Stimulated activated naive CD8-positive, alpha-beta T cell treated with anti-CD3 and anti-CD28 coated beads, Interleukin-15, Interleukin-2, amounts not matched to agents 100 ng/mL and 50 ng/mL, for 24 hours (primary cell): Measurements from ENCODE around the gene CA12.
A peak's percentile ranks its signal among the peaks of the same experiment; 100 is the strongest.

ENCODE experiments used
- H3K27ac Mint-ChIP-seq: one replicate; pipeline ENCODE4 v1.8.0; 2021; ENCODE audit warnings: mild to moderate bottlenecking, mixed read lengths
- H3K27me3 Mint-ChIP-seq: one replicate; pipeline ENCODE4 v1.8.0; 2021; ENCODE audit warnings: mixed read lengths
- H3K36me3 Mint-ChIP-seq: one replicate; pipeline ENCODE4 v1.8.0; 2021; ENCODE audit warnings: low read depth, mixed read lengths
- H3K4me1 Mint-ChIP-seq: one replicate; pipeline ENCODE4 v1.8.0; 2021; ENCODE audit warnings: low read depth, mixed read lengths
- H3K4me3 Mint-ChIP-seq: one replicate; pipeline ENCODE4 v1.8.0; 2021; ENCODE audit warnings: mild to moderate bottlenecking, mixed read lengths
- H3K9me3 Mint-ChIP-seq: one replicate; pipeline ENCODE4 v1.8.0; 2021; ENCODE audit warnings: mixed read lengths

CA12 gene

DNA sequence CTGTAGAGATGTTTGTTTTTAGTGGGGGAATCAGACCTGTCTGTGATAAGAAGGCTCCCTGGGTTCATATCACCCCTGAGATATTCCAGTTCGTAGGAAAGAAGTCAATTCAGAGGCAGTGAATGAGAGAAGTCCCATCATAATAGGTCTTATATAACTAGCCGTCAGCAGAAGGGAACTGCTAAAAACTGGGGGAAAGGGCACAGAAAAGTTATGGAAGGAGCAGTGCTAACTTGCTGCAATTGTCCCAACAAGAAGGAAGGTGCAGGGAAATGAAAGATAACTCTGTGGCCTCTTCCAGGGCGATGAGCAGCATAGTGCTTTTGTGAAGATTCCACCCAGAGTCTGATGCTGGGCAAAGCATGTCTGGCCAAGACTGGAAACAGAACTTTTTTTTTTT lies 9.0 kb upstream of the CA12 start:
- Mint-ChIP-seq H3K36me3 (no peaks in the 10 kb centered on the region), H3K4me3 (no peak overlapping the region), H3K27me3 (peaks cover 39% of the 10 kb centered on the region), H3K4me1 (peaks cover 8% of the 10 kb centered on the region), H3K27ac (no peak overlapping the region), H3K9me3 (no peaks in the 10 kb centered on the region)

DNA sequence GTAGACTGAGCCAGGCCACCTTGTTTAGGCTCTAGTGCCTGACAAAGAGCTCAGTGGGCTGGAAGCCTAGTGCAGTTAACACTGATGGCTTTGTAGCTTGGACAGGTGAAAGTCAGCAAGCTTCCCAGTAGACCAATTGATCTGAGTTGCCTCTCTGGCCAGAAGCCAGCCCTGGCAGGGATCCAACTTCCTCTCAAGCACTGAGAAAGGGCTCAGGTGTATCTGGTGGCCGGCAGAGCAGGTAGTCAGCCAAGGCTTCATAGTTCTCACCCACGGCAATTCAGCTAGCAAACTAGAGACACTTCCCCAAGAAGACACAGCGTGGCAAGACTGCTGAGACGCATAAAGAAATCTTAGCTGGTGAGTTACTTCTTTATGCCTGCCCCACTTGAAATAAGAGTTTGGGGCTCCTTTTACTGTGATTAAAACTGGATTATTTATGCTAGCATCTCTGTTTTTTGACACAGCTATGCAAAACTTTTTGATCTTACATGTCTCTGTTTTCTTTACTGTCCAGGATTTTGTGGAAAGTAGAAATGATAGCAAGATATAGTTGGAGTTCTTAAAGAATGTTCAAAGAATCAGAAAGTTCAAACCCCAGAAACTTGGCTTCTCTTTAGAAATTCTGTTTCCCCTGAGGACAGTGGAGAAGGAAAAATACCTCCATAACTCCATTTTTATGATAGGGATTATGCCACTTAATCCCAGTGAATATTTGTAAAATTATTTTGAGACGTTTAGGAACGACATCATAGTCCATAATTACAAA lies 8.4 kb upstream of the CA12 start:
- no peak overlapping the region for H3K27ac Mint-ChIP-seq
- peaks cover 42% of the 10 kb centered on the region for H3K27me3 Mint-ChIP-seq
- H3K4me1 Mint-ChIP-seq, result peaks cover 8% of the 10 kb centered on the region
- no peaks in the 10 kb centered on the region for H3K9me3 Mint-ChIP-seq
- H3K36me3 Mint-ChIP-seq, result no peaks in the 10 kb centered on the region
- H3K4me3 Mint-ChIP-seq, result no peak overlapping the region

DNA sequence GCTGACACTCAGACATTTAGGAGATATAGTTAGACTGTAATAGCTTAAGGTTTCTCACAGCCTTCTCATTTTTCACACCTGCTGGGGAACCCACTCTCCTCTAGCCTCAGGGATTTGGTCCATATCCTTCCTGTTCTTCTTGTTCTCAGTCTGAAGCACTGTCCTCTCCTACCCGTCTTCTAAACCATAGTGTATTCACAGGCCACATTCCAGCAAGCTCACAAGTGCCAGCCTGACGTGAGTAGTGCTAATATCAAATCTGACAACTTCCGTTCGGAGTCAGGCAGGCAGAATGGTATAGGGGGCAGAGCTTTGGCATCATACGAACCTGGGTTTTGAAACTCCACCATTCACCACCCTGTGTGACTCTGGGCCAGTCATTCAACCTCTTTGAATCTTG lies 6.9 kb upstream of the CA12 start:
- H3K4me3 Mint-ChIP-seq, result no peak overlapping the region
- H3K27me3 Mint-ChIP-seq, result peaks cover 48% of the 10 kb centered on the region
- peaks cover 15% of the 10 kb centered on the region for H3K4me1 Mint-ChIP-seq
- H3K9me3 Mint-ChIP-seq, result no peaks in the 10 kb centered on the region
- H3K36me3 Mint-ChIP-seq, result no peaks in the 10 kb centered on the region
- H3K27ac Mint-ChIP-seq, result no peak overlapping the region

DNA sequence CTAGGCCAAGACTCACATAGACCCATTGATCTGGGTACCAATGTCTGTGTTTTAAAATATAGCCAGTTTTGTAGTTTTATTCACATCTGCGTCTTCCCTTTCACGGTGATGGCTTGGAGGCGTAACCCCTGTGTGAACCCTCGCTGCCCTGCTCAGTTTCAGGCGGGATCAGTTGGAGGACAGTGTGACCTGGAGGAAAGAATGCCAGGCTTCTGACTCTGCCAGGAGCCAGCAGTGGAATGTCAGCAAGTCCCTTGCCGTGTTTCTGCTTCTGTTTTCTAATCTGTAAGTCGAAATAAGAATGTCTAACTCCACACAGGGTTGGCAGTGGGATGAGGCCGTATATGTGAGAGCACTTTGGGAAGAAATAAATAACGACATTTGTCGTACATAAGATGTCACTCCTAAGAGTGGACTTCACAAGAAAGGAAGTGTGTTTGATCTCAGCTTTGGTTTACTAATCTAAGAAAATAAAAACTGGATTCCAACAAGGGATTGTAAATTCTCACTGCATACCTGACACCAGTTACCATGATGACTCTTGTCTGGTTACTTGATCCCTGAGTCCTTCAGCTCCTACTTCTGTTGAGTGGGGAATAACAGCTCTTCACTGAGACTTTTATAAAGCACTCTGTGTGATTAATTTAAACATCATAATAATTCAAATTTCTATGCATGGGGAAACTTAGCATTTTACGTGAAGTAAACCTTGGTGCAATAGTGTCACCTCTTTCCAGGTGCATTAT lies 6.3 kb upstream of the CA12 start:
- no peaks in the 10 kb centered on the region for H3K9me3 Mint-ChIP-seq
- peaks cover 50% of the 10 kb centered on the region for H3K27me3 Mint-ChIP-seq
- no peaks in the 10 kb centered on the region for H3K36me3 Mint-ChIP-seq
- H3K27ac Mint-ChIP-seq, result no peak overlapping the region
- H3K4me1 Mint-ChIP-seq, result peaks cover 20% of the 10 kb centered on the region
- H3K4me3 Mint-ChIP-seq, result no peak overlapping the region

DNA sequence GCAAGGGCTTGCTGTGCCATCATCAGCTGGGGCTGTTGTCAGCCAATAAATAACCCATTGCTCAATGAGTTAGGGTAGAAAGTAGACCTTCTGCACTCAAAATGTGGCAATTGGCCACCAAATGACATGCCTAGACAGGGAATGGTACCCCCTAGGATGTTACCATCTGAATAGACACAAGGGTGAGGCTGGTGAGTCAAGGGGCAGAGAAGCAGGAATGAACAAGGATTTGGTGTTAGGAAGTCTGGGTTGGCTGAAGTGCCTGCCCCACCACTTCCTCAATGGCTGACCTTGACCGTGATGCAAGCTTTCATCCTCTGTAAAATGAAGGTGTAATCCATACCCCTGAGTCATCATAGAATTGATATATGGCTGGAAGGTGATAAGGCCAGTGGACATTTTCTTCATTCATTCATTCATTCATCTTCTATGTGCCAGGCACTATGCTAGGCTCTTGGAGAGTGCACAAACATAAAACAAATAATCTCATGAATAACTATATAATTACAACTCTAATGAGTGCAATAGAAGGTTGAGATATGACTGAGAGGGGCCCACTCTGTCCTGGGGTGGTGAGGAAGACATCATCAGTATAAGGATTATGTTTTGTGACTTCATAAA lies 4.4 kb upstream of the CA12 start:
- no peaks in the 10 kb centered on the region for H3K36me3 Mint-ChIP-seq
- H3K9me3 Mint-ChIP-seq, result no peaks in the 10 kb centered on the region
- no peak overlapping the region for H3K4me3 Mint-ChIP-seq
- H3K27me3 Mint-ChIP-seq, result peaks cover 57% of the 10 kb centered on the region
- H3K27ac Mint-ChIP-seq, result no peak overlapping the region
- peaks cover 25% of the 10 kb centered on the region for H3K4me1 Mint-ChIP-seq

DNA sequence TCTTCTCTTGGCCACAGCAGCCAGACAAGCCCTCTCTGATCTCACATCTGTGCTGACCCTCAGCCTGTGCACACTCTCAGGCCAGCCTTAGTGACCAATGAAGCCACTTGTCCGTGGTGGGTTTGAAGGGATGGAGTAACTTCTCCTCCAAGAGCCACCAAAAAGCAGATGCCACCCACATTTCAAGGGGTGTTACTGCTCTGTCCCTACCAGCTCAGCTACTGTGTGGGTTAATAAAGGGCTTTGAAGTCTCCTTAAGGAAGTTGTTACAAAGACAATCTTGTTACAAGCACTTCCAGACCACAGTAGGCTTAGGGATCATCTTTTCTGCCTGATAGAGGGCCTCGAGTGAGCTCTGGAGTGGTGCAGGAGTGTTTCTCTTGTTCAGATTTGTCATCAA lies 3.3 kb upstream of the CA12 start:
- Mint-ChIP-seq H3K9me3 (no peaks in the 10 kb centered on the region), H3K4me3 (no peak overlapping the region), H3K36me3 (no peaks in the 10 kb centered on the region), H3K4me1 (peaks cover 32% of the 10 kb centered on the region), H3K27me3 (peaks cover 61% of the 10 kb centered on the region), H3K27ac (no peak overlapping the region)

DNA sequence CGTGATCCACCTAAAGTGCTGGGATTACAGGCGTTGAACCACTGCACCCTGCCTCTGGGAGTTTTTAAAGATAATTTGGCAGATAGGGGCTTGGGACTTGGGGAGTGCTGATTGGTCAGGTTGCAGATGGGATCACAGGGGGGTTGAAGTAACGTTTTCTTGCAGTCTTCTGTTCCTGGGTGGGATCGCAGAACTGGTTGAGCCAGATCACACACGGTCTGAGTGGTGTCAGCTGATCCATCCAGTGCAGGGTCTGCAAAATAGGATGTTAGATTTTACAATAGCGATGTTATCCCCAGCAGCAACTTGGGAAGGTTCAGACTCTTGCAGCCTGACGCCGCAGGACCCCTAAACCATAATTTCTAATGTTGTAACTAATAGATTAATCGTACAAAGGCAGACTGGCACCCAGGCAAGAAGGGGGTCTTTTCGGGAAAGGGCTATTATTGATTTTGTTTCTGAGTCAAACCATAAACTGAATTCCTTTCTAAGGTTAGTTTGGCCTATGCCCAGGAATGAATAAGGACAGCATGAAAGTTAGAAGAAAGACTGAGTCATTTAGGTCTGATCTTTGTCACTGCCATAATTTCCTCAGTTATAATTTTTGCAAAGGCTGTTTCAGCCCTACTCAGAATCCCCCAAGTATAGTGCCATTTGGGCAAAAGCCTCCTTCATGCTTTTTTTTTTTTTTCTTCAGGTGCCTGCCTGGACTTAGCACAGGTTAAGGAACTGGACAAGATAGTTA lies 1.5 kb upstream of the CA12 start:
- H3K36me3 Mint-ChIP-seq, result no peaks in the 10 kb centered on the region
- H3K4me1 Mint-ChIP-seq, result peaks cover 32% of the 10 kb centered on the region
- peaks cover 77% of the 10 kb centered on the region for H3K27me3 Mint-ChIP-seq
- no peak overlapping the region for H3K27ac Mint-ChIP-seq
- H3K9me3 Mint-ChIP-seq, result no peaks in the 10 kb centered on the region
- H3K4me3 Mint-ChIP-seq, result no peak overlapping the region

DNA sequence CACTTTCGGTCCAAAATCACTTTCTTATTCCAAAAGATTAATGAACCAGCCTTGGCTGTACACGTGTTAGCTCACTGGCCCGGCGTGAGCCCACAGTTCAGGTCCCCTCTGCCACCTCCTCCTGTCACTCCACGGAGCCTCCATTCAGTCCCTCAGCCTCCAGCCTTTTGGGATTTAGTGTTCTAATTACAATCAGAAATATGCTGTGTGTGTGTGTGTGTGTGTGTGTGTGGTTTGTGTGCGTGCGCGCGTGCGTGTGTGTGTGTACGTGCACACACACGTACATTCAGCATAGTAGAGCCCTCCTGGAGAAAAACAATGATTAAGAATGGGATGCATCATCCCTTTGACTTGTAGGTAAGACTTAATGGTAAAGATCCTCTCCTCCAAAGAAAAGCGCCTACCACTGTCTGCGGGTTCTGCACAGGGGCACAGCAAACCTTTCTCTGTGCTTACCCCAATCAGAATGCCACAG lies 801 bp downstream of the CA12 start:
- Mint-ChIP-seq H3K36me3 (no peaks in the 10 kb centered on the region), H3K9me3 (no peaks in the 10 kb centered on the region), H3K27me3 (peaks cover 74% of the 10 kb centered on the region), H3K4me1 (peaks cover 40% of the 10 kb centered on the region), H3K4me3 (peak overlapping the region; percentile 78), H3K27ac (no peak overlapping the region)

DNA sequence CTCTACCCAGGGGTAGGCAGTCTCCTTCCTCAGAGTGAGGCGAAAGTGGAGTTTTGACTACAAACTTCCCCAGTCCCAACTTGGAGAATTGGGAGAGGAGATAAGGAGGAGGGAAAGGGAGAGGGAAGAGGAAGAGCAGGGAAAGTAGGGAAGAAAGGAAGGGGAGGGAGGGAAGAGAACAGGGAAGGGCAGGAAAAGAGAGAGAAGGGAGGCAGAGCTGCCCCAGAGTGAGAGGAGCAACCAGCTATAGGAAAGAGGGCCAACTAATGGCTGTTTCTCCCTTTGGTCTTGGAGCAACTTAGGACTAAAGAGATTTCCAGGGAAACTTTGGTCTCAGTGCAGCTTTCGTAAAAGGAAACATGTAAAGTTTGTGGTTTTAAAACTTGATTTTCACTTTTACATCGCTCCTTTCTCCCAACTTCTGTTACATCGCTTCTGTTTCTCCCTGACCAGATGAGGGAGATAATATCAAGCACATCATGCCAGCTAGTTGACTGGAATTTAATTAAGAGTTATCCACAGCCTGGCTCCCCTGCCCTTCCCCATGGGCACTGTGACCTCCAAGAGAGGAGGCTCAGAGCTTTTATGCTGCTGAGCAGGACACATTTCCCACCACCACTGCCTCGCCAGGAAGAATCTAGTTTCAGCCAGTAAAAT lies 1.4 kb downstream of the CA12 start:
- no peaks in the 10 kb centered on the region for H3K9me3 Mint-ChIP-seq
- H3K27me3 Mint-ChIP-seq, result peaks cover 69% of the 10 kb centered on the region
- H3K36me3 Mint-ChIP-seq, result no peaks in the 10 kb centered on the region
- no peak overlapping the region for H3K27ac Mint-ChIP-seq
- H3K4me3 Mint-ChIP-seq, result no peak overlapping the region
- peaks cover 45% of the 10 kb centered on the region for H3K4me1 Mint-ChIP-seq

DNA sequence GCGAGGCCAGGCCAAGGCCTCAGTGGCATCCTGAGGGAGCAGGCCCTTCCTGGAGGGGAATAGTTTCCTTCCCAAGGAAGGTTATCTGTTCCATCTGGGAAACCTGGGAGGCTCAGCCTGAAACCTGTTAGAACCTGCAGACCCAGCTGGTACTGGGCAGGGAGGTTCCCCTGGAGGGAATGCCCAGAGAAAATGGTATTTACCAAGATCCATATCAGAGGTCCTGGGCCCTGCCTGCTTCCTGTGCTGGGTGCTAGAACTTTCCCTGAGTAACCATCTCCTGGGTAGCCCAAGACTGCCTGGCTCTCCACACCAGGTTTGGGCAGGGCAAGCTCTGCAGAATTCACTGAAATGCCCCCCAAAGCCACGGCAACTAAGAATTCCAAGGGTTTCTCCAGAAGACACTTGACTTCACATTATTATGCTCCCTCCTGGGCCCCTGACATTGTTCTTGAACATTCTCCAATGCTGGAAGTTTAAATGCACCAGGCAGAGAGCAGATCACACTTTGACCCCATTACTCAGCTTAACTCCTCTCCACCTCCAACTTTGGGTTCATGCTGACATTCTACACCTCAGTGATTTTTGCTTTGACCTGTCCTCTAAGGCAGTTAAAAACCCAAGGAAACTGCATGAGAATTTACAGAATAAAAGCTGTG lies 2.0 kb downstream of the CA12 start:
- no peaks in the 10 kb centered on the region for H3K9me3 Mint-ChIP-seq
- H3K36me3 Mint-ChIP-seq, result no peaks in the 10 kb centered on the region
- H3K4me3 Mint-ChIP-seq, result no peak overlapping the region
- peaks cover 52% of the 10 kb centered on the region for H3K4me1 Mint-ChIP-seq
- peaks cover 67% of the 10 kb centered on the region for H3K27me3 Mint-ChIP-seq
- H3K27ac Mint-ChIP-seq, result no peak overlapping the region

DNA sequence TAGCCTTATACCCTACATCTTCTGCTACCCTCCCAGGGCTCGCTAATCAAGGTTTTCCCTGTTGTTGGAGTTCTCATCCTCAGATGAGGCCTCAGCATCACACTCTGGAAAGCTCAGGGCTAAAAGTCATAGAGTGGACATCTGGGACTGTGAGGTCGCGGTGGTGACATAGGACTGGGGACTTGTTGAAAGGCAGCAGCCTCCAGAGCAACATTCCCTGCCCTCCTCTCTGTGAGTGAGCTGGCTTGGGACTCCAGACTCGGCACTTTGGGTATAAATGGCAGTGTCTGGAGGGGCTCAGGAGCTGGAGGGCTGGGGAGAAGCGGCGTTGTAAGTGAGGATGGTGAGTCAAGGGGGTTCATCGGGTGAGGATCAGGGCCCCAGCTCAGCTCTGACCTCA lies 2.7 kb downstream of the CA12 start:
- H3K27me3 Mint-ChIP-seq, result peaks cover 60% of the 10 kb centered on the region
- H3K4me3 Mint-ChIP-seq, result no peak overlapping the region
- H3K27ac Mint-ChIP-seq, result no peak overlapping the region
- H3K4me1 Mint-ChIP-seq, result peaks cover 54% of the 10 kb centered on the region
- H3K36me3 Mint-ChIP-seq, result no peaks in the 10 kb centered on the region
- H3K9me3 Mint-ChIP-seq, result no peaks in the 10 kb centered on the region

DNA sequence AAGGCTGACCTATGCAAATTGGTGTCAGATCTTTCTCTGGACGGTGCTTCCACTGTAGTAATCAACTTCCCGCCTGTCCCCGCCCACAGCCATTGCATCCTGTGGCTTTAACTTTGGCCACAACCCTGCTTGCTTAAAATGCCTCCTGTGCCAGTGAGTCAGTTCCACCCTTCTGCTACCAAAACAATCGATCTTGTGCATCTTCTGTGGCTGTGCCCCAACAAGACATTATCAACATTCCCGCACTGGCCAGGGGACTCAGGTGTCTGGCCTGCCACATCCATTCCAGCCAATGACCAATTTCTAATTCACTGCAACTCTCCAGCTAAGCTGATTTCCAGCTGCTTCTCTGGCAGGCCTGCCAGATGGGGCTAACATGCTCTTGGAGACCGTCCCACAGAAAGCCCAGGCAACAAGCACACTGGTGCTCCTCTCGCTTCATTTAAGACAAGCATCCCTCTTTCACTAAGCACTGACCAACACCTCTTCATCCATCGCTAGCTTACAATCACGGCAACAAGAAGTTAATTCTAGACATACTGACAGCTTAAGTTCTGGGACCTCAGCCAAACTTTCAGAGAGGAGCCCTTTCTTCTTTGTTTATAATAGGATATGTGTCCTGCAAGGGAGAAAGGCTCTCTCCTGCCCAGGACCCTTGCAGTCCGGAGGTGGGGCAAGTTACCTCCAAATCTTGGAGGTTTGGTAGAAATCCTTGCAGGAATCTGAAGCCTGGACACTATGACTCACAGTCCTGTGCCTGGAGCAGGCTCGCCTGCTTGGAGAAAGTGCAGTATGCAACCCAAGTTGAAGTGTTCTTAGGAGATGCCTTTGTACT lies 6.7 kb downstream of the CA12 start:
- Mint-ChIP-seq H3K27me3 (peaks cover 31% of the 10 kb centered on the region), H3K27ac (peak overlapping the region; percentile 64), H3K9me3 (no peaks in the 10 kb centered on the region), H3K4me3 (peak overlapping the region; percentile 15), H3K36me3 (no peaks in the 10 kb centered on the region), H3K4me1 (peaks cover 48% of the 10 kb centered on the region)

DNA sequence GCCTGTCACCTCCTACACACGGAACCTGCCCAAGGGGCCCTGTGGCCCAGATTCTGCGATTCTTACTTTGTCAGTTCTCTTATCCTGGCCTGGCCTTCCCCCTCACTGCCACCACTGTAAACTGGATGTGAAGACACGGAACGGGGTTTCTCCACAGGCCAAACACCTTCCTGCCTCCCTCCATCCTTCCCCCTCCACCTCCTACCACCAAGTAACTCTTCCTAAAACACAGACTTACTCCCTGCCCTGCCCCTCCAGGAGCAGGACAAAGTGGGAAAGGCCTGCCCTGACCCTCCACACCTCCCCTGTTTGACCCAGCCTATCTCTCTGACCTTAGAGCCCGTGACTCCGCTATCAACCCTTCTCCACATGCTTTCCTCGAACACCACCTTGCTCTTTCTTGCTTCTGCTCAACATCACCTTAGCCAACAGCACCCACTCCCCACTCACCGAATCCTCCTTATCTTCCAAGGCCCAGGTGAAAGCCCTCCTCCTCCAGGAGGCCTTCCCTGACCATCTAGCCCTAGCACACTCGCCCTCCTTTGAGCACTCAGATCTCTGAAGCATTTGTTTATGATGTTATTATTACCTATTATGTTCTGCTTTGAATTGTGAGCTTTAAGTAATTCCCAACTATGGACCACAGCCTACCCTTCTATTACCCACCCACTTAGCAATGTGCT lies 7.6 kb downstream of the CA12 start:
- Mint-ChIP-seq H3K4me3 (no peak overlapping the region), H3K27ac (peak overlapping the region; percentile 73), H3K36me3 (no peaks in the 10 kb centered on the region), H3K27me3 (peaks cover 23% of the 10 kb centered on the region), H3K4me1 (peaks cover 51% of the 10 kb centered on the region), H3K9me3 (no peaks in the 10 kb centered on the region)
